GM19023 (cell line): ENCODE measurements around the gene GP5.

Experiments used
- ATAC-seq: cut with Tn5 transposase; IDR thresholded peaks from one replicate; pipeline ENCODE4 v1.9.1; 2021; ENCODE audit warnings: mild to moderate bottlenecking, moderate library complexity; ENCODE audit not compliant: unreplicated experiment

The GP5 gene

GRCh38 chr3:194399874-194400411, 877 bp upstream of the GP5 start:
- no peak for ATAC-seq

- ATAC-seq: no peak
These were observed 1.2 kb downstream of the GP5 start for GRCh38 chr3:194397757-194398312.

GRCh38 chr3:194396859-194397756, 2.0 kb downstream of the GP5 start:
- no peak for ATAC-seq

- no peak for ATAC-seq
These were observed 2.6 kb downstream of the GP5 start for GRCh38 chr3:194396539-194396858.

GRCh38 chr3:194395778-194396538, 3.1 kb downstream of the GP5 start:
- no peak for ATAC-seq

- no peak for ATAC-seq
These were observed 3.9 kb downstream of the GP5 start for GRCh38 chr3:194395212-194395611.

GRCh38 chr3:194392576-194392975, 6.5 kb downstream of the GP5 start:
- ATAC-seq: no peak

GRCh38 chr3:194390835-194391234, 8.2 kb downstream of the GP5 start:
- no peak for ATAC-seq

GRCh38 chr3:194389269-194389668, 9.8 kb downstream of the GP5 start:
- no peak for ATAC-seq

GRCh38 chr3:194387926-194388418, 11.1 kb downstream of the GP5 start:
- no peak for ATAC-seq

- ATAC-seq: no peak
These were observed 11.8 kb downstream of the GP5 start for GRCh38 chr3:194387276-194387675.

- no peak for ATAC-seq
These were observed 12.4 kb downstream of the GP5 start for GRCh38 chr3:194386648-194387047.

- no peak for ATAC-seq
These were observed 13.0 kb downstream of the GP5 start for GRCh38 chr3:194386066-194386465.

GRCh38 chr3:194384569-194385001, 14.5 kb downstream of the GP5 start:
- no peak for ATAC-seq

- ATAC-seq: no peak
These were observed 14.9 kb downstream of the GP5 start for GRCh38 chr3:194384156-194384555.

- no peak for ATAC-seq
These were observed 15.7 kb downstream of the GP5 start for GRCh38 chr3:194383276-194383940.

- ATAC-seq: no peak
These were observed 16.2 kb downstream of the GP5 start for GRCh38 chr3:194382892-194383223.

GRCh38 chr3:194382196-194382891, 16.7 kb downstream of the GP5 start:
- ATAC-seq: no peak

- no peak for ATAC-seq
These were observed 17.6 kb downstream of the GP5 start for GRCh38 chr3:194381460-194381875.

- no peak for ATAC-seq
These were observed 18.7 kb downstream of the GP5 start for GRCh38 chr3:194380326-194380725.
